HG02678 (cell line): ENCODE results near the gene ATXN7.

Experiments
- ATAC-seq: cut with Tn5 transposase; IDR thresholded peaks from one replicate; pipeline ENCODE4 v1.9.1; 2021; ENCODE audit warnings: mild to moderate bottlenecking, moderate library complexity; ENCODE audit not compliant: unreplicated experiment

ATXN7 gene

GRCh38 chr3:63932509-63933212, 69.0 kb downstream of the ATXN7 start:
- no peak for ATAC-seq

- peak; percentile 49 for ATAC-seq
These were observed 69.8 kb downstream of the ATXN7 start for GRCh38 chr3:63933459-63933858.

- ATAC-seq = no peak
These were observed 70.6 kb downstream of the ATXN7 start for GRCh38 chr3:63934041-63934866.

- ATAC-seq = no peak
These were observed 73.3 kb downstream of the ATXN7 start for GRCh38 chr3:63936925-63937324.

- peak; percentile 63 for ATAC-seq
These were observed 74.3 kb downstream of the ATXN7 start for GRCh38 chr3:63937661-63938651.

- no peak for ATAC-seq
These were observed 76.7 kb downstream of the ATXN7 start for GRCh38 chr3:63940389-63940757.

GRCh38 chr3:63942528-63942927, 78.9 kb downstream of the ATXN7 start:
- ATAC-seq = no peak

GRCh38 chr3:63943678-63944077, 80.0 kb downstream of the ATXN7 start:
- ATAC-seq = no peak

- ATAC-seq = no peak
These were observed 82.0 kb downstream of the ATXN7 start for GRCh38 chr3:63945558-63946096.

- ATAC-seq = no peak
These were observed 83.1 kb downstream of the ATXN7 start for GRCh38 chr3:63946753-63947152.

GRCh38 chr3:63947594-63947993, 83.9 kb downstream of the ATXN7 start:
- ATAC-seq = no peak

GRCh38 chr3:63949005-63949404, 85.3 kb downstream of the ATXN7 start:
- ATAC-seq = no peak

- no peak for ATAC-seq
These were observed 87.0 kb downstream of the ATXN7 start for GRCh38 chr3:63950698-63951097.

GRCh38 chr3:63951492-63952247, 88.0 kb downstream of the ATXN7 start:
- ATAC-seq = peak; percentile 52

- no peak for ATAC-seq
These were observed 88.6 kb downstream of the ATXN7 start for GRCh38 chr3:63952248-63952594.

- ATAC-seq = no peak
These were observed 90.5 kb downstream of the ATXN7 start for GRCh38 chr3:63954182-63954581.

- no peak for ATAC-seq
These were observed 91.5 kb downstream of the ATXN7 start for GRCh38 chr3:63955036-63955650.

GRCh38 chr3:63955830-63956545, 92.3 kb downstream of the ATXN7 start:
- no peak for ATAC-seq

- no peak for ATAC-seq
These were observed 95.5 kb downstream of the ATXN7 start for GRCh38 chr3:63959146-63959545.
